GM21381 (cell line): Measurements from ENCODE around the gene COL9A3.

Experiments used
- ATAC-seq: cut with Tn5 transposase; IDR thresholded peaks from one replicate; pipeline ENCODE4 v1.9.1; 2021; ENCODE audit warnings: mild to moderate bottlenecking, moderate library complexity; ENCODE audit not compliant: unreplicated experiment

The COL9A3 gene

DNA sequence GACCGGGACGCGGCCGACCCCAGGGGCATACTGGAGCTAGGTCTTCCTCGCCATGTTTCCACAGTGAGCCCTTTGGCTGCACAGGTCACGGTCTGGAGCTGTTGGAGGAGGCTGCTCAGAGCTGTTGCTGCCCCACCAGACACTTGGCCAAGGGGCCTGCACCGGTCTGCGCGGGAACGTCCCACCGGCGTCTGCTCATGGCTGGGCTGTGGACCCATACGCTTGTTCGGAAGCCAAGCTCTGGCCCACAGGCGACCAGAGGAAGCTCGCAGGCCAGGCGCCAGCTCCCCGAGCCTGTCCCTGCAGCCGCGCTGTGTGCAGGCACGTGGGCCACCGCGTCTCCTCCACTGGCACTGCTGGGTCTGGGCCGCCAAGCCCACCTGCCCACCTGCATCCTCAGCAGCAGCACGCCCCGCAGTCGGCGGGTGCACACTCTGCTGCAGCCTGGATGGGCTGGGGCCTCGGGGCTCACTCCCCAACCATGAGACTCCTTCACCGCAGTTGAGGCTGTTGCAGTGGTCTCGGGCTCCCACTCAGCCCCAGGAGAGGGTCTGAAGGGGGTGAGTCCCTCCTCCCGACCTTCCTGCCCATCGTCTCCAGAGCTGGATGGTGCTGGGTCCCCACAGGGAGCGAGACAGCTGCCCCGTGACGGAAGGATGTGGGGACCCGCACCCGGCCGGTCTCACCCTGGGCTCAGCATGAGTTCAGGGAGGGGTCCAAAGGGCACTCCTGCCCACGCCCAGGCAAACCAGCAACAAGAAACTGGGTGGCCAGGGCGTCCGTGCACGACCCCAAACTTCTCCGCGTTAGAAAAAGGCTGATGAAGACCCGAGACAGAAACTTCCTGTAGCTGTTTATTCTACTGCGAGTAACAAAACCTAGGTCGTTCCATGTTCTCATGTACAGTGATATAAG, 60.3 kb downstream of the COL9A3 start:
- ATAC-seq: no peak

DNA sequence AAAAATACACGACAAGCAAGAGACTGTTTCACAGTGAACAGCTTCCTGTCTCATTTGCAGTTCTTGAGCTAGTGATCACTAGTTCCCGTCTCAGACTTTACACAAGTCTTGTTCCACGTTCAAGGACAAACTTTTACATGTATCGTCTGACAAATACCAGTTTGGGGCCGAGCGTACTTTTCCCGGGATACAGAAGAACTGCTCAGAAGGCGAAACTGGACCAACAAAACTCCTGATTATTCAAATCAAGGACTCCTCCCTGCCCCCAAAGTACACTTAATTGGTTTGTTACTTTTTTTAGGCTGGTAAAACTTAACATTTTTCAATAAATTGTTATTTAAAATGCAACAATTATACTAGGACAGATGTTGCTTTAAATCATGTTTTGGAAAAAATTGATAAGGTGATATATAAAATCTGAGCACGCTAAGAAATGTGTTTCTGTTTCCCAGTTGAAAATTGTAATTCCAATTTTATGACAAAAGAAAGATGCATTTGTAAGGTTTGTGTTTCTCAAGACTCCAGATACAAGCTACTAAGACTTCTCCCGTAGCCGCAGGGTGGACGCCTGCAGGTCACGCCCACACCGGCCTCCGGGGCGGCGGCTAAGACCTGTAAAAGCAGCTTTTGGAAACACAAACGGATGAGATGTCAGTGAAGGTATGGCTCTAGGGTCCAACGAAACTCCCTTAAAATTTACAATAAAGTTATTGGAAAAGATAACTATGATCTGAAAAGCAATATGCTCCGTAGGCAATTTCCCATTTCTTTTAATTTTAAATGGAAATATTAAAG, 61.6 kb downstream of the COL9A3 start:
- ATAC-seq: no peak

DNA sequence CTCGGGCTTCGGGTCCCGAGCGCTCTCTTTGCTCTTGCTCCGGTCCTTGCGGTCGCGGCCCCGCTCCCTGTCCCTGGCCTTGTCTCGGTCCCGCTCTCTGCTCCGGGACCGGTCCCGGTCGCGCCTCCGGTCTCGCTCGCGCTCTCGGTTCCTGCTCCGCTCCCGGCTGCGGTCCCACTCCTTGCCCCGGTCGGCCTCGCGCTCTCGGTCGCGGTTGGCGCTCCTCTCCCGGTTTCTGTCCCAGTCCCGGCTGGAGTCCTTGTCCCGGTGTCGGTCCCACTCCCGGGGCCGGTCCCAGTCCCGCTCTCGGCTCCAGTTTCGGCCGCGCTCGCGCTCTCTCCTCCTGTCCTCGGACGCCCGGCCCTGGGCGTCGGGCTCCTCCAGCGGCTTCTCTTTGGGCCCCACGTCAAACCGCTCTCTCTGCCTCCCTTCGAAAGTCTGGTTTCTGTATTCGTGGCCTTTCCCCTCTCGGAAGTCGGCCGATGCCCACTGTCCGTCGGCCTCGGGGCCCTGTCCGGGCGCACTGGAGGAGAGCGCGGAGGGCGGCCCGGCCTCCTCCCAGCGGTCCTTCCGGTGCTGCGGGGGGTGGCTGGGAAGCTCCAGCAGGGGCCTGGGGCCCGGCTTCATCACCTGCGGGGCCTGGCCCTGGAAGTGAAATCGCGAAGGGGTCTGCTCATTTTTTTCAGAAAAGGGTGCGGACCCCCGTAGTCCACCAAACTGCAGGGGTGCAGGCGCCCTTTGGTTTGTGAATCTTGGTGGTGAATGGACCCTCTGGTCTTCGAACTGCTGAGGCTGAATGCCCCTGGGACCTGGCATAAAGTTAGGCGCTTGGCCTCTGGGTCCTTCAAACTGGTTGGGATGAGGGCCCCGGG, 62.7 kb downstream of the COL9A3 start:
- no peak for ATAC-seq

DNA sequence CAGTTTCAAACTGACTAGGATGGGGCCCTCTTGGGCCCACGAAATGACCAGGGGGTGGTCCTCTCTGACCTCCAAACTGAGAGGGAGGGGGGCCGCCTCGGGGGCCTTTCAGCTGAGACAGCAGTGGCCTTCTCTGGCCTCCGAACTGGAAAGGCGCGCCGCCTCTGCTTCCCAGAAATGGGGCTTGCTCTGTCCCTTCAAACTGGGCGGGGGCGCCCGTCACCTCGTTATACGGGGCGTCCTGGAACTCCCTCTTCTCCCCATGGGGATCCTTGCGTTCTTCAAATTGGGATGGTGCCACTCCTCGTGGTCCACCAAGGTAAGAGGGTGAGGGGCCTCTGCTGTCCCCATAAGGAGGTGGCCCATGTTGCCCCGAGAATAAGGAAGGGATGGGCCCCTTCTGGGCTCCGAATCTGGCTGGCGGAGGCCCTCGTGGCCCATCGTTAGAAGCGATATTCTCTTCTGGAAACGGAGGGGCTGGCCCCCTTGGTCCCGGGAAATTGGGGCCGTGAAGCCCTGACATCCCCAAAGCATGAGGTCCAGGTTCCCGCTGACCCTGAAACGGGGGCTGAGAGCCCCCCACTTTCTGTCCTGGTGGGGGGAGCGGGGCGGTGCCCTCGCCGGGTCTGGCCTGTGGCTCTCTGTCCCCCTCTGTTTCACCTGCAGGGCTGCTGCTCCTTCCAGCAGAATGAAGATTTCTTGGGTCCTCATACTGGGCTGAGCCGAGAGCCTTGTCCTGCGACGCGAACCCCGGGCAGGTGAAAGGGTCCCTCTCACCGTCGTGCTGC, 63.5 kb downstream of the COL9A3 start:
- no peak for ATAC-seq

DNA sequence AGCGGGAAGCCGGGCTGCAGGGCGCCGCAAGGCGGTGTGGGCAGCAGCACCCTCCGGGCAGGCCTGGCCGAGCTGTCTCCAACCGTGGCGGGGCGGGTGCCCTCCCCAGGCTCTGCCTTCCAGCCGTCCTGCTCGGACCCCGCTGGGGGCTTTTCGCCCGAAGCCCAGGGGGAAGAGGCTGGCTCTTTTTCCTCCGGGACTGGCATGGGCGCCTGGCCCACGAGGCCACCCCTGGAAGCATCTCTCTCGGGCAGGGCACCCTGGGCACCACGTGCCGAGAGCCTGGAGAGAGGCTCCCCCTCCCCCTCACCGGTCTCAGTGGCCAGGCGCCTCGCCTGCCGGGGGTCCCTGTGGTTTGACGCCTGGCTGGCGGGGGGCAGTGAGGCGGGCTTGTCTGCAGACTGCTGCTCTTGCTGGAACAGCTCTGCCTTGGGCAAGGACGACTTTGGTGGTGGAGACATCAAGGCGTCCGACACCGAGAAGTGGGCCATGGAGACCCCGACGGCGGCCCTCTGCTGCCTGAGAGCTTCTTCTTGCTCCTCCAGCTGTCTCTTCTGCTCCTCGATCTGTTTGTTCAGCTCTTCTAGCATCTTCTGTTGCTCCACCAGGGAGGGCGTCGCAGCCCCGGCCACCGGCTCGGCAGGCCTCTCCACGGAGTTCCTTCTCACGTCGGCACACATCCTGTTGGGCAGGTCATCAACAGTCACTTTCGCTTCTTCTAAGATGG, 64.2 kb downstream of the COL9A3 start:
- ATAC-seq: no peak

DNA sequence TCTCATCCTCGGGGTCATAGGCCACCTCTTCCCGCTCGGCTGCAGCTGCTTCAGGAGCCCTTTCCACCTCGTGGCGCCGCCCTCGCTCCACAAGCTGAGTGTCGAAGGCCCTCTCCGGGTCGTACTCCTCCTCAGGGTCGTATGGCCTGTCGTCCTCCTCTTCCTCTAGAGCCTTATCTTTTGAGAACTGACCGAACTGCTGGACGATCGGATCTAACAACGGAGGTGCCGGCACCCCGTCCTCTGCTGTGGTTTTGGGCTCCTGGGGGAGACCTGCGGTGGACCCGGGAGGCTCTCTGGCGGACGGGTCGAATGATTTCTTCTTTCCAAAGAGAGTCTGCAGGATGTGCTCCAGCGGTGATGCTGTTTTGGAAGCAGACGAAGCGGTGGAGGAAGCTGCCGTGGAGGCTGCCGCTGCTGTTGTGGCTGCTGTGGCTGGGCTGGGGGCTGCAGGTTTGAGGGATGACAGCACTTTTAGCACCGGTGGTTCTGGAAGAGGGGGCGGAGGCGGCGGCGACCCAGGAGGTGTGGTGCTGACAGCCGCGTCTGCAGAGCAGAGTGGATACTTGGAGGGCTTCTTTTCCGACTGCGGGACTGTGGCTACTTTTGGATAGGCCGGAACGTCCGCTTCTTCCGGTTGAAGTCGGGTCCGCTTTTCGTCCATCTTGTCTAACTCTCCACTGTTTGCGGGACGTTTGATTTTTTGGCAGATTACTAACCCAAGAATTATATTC, 65.0 kb downstream of the COL9A3 start:
- ATAC-seq: no peak

DNA sequence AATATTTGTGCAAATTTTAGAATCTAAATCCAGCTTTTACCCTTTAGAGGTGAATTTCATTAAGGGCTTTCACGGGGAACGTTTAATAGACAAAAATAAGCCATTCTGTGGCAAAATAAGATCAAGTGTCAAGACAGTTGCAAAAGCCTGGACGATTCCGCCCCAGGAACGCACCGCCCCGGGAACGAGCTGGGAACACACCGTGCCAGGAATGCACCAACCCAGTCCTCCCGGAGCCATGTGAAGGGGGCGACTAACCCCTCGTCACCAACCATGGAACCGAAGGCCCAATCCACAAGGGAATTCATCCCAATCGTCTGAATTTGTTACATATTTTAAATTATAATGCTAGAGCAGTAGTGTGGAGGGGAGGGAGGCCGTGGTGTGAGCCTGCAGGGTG, 65.6 kb downstream of the COL9A3 start:
- no peak for ATAC-seq

DNA sequence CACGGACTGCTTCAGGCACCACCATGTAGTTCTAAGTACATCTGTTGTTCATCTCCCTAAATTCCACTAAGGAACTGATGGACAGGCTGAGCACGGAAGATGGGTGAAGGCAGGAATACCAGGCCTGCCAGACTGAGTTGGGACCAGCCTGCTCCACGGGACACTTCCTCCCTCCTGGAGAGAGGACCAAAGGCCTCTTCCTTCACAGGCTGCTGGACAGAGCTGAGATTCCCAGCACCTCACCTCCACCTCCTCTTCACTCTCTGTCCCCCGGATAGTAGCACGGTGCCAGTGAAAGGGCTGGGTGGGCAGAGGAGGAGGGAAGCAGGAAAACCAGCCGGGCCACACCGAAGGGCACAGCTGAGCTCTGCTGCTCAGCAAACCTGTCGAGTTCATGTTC, 67.7 kb downstream of the COL9A3 start:
- ATAC-seq: no peak

DNA sequence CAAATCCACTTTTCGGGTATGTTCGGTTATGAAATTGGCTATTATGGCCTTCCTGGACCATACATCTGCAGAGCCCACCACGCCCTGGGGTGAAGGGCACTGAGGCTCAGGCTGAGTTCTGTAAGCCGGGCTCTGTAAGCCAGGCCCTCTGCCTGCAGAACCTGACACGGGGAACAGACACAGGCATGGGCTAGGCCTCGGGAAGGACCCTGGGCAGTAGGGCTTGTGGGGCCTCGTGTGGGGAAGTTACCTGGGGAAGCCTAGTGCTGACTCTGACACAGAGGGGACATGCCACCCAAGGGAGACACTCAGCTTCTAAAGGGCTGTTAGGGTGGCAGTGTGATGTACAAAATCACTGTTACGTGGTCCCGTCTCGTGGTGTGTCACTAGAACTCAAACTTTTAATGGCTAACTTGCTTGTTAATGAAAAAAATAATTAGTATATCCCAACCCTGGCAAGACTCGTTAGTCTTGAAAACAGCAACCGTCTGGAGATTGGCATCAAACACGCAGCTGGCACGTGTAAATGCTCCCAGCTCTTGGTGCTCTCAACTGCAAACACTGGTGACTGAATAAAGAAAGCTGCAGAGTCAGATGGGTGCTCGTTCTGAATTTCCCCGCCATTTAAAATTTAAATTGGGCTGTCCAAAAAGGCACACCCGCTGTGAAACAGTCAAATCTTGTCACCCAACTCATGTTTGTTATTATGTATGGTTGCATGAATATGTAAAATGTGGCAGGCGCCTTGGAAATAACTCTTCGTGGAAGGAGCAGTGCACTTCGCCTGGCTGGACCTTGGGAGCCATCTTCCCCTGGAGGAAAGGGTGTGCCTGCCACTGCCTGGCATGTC, 68.4 kb downstream of the COL9A3 start:
- ATAC-seq: no peak

DNA sequence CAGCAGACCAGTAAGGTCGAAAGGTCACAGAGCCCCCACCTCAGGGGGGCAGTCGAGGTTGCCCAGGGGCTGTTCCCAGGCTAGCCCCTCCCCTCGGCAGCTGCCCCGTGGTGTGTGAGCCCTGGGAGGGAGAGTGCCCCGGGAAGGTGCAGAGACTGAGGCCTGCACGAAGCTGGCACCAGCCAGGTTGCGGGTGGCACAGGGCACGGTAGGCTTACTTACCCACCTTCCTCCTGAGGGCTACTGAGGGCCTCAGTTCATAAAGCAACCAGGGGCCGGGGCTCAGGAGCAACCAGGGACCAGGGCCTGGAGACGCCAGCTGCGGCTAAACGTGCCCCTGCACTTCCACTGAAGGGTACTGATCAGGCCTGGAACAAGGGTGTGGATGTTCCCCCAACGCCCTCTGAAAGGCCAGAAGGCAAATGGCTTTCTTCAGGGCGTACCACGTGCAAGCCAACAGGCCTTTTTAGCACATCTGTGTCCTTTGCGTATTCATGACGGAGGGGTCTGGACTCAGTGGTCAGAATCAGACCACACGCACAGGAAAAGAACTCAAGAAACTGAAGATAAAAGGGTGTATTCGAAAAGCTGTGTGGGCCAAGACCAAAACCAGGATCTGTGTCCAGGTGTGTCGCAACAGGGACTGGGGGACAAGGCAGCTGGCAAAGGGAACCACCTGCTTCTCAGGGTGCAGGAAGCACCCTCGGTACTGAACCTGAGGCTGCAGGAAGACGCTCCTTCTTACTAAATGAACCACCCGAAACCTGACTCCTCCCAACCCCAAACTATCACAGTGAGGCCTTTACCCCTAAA, 69.3 kb downstream of the COL9A3 start:
- ATAC-seq: no peak

DNA sequence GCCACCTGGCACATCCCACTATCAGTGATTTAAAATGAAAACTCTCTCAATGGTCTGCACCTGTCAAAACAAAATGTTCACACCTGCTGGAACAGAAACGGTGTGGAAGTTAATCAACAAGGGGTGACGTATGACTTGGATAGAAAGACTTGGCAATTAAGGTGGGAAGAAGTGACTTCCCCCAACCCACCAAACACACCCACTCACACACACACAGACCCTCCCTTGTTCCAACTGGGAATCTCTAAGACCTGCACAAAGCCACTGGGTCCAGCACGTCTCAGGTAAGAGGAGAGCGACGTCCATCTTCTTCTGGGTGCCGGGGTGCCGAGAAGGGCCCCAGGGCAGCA, 69.8 kb downstream of the COL9A3 start:
- no peak for ATAC-seq

DNA sequence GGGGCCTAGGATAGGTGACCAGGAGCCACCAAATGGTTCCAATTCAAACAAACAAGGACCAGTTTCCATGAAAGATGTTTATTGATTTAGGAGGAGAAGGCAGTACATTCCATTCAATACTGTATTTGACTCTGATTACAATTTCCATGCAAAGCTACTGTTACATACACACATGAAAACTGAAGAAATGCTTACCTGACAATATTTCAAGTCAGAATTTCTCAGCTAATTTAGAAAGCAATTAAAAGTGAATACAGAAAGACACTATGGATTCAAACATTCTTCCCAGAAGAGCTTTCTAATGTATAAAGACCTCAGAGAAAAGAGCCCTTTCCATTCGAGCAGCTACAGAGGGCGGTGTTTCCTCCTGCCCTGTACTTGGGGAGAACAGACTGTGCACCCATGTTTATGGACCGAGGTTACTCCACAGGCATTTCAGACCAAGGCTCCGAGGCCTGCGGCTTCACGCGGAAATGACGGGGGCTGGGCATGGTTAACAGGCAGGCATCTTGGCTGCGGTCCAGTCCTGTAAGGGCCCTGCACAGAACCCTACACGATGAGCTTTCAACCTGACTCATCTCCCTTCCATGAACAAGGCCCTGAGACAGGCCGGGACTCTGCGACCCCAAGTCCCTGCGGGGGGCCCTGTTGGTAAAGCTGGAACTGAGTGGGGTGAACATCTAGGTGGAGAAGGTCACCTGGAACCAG, 70.5 kb downstream of the COL9A3 start:
- ATAC-seq: no peak

DNA sequence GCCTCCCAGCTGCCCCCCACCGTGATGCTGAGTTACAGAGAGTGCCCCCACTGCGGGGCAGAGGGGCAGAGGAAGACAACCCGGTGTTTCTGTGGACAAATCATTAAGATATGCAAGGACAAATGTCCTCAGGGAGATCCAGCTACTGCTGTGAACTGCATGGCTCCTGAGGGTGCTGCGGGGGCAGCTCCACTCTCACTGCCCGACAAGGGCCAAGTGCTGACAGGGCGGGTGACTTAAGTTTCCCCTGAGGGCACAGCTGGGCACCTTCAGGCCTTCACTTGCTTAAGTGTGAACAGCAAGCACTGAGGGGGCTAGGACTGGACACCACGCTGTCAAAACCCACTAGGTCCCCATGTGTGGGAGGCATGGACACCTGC, 71.0 kb downstream of the COL9A3 start:
- no peak for ATAC-seq

DNA sequence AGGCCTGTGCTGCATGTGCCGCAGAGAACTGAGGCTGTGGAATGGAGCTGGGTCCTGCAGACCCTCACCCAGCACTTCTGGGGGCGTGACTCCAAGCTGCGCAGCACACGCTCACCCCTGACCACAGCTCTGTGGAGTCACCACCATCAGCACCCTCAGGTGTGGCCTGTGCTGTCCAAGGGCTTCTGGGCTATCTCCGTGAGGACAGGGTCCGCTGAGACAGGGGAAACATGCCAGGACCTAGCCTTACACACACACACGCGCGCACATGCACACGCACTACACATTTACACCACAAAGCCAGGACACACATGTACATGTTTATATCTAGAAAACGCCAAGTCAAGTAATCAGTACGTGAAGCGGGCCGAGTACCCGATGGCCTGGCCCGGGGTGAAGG, 71.6 kb downstream of the COL9A3 start:
- ATAC-seq: no peak

DNA sequence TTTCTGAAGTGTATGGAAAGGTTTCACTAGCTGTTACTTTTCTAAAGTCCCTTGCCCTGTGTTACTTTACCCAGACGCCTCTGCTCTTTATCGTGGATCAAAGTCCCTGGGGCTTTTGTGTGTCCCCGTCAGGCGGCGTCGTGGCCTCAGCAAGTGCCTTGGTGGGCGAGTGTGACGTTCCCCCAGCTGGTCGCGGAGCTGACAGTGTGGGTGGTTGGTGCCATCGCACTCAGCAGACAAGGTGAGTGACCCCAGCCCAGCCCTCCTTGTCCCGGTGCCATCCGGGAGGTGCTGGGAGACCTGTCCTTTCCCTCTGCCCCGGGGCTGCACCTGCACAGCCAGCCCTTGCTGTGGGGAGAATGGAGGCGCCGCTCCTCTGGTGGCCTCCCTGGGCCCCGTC, 72.1 kb downstream of the COL9A3 start:
- no peak for ATAC-seq

DNA sequence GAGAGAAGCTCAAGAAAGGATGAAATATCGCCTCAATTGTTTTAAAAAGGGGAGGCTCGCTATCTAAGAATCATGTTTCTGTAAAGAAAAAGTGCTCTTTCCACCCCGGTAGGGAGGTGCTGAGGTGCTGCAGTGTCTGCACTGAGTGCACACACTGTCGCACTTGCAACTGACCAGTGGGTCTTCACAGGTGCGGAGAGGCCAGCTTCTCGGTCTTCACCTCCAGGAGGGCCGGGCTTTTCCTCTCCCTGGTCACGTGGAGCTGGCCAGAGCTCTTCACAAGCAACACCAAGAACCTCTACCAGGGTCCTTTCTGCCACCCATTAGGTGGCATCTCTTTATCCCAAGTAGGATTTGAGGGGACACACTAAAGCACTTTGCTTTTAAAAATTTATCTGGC, 72.6 kb downstream of the COL9A3 start:
- no peak for ATAC-seq

DNA sequence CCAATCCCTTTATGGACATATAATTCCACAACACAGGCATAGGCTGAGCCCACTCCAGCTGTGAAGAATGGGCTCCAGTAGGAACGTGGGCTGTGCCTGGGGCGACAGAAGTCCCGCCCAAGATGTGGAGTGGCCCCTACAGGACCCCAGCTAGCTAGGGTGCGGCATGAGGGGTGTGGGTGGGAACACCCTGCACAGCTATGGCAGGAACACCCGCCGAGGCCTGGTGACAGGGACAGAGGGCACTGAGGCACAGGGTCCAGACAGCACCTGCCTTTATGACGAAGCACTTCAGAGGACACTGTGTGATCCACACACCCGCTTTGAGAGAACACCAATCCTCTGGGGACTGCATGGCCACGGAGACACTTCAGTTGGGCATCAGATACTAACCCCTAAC, 73.0 kb downstream of the COL9A3 start:
- ATAC-seq: no peak
